Fibroblast of the aortic adventitia (primary cell): Measurements from ENCODE around the gene LIPC. TPM values are rescaled to one million over a fixed set of nuclear protein-coding genes. Genes with fewer than 3 reads are reported as not detected.

ENCODE experiments used
- DNase-seq: peaks from one replicate; pipeline ENCODE4 v3.0.0-alpha.2; 2010; ENCODE audit warnings: low read depth
- H3K4me3 ChIP-seq: 2 replicates; pipeline ENCODE4 v1.5.1; 2011; ENCODE audit warnings: low read depth, mild to moderate bottlenecking, control low read depth, low read length, moderate library complexity
- total RNA-seq: library from RNA; depleted of rRNA; stranded (reverse); fragments of >200 nt; gene quantifications from 2 replicates; pipeline ENCODE4 v1.2.3, GENCODE V29; 2012; ENCODE audit warnings: low replicate concordance
- TF ChIP-seq, protein P1 (sequence below): IDR thresholded peaks from 2 replicates; pipeline ENCODE4 v1.5.1; 2011; ENCODE audit warnings: mild to moderate bottlenecking, low read length, control low read depth, inconsistent platforms; ENCODE audit not compliant: insufficient read depth

LIPC gene
- total RNA-seq, 1 donor: 0.90 TPM

GRCh38 chr15:58448331-58448730 is 16.5 kb downstream of the LIPC start:
- no peak for DNase-seq
- no peak overlapping the region for H3K4me3 ChIP-seq
- TF ChIP-seq, protein P1, sequence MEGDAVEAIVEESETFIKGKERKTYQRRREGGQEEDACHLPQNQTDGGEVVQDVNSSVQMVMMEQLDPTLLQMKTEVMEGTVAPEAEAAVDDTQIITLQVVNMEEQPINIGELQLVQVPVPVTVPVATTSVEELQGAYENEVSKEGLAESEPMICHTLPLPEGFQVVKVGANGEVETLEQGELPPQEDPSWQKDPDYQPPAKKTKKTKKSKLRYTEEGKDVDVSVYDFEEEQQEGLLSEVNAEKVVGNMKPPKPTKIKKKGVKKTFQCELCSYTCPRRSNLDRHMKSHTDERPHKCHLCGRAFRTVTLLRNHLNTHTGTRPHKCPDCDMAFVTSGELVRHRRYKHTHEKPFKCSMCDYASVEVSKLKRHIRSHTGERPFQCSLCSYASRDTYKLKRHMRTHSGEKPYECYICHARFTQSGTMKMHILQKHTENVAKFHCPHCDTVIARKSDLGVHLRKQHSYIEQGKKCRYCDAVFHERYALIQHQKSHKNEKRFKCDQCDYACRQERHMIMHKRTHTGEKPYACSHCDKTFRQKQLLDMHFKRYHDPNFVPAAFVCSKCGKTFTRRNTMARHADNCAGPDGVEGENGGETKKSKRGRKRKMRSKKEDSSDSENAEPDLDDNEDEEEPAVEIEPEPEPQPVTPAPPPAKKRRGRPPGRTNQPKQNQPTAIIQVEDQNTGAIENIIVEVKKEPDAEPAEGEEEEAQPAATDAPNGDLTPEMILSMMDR: no peak

DNA sequence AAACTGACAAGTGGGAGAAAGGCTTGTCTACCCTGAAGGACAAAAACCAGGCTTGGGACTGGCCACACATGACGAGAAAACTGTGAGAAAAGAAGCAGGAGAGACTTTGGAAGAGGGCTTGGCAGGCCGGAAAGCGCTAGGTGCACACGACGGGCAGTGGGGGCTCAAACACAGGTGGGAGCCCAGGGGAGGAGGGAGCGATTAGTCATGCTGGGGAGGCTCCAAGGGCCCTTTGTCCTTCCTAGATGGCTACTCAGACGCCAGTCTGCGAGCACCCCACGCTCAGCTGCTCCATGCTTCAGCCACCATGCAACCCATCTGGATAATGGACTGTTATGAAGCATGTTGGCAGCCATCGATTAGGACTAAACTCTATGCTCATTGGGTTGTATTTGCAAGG is 17.1 kb downstream of the LIPC start:
- TF ChIP-seq, protein P1: no peak
- DNase-seq: no peak
- H3K4me3 ChIP-seq: no peak overlapping the region

DNA sequence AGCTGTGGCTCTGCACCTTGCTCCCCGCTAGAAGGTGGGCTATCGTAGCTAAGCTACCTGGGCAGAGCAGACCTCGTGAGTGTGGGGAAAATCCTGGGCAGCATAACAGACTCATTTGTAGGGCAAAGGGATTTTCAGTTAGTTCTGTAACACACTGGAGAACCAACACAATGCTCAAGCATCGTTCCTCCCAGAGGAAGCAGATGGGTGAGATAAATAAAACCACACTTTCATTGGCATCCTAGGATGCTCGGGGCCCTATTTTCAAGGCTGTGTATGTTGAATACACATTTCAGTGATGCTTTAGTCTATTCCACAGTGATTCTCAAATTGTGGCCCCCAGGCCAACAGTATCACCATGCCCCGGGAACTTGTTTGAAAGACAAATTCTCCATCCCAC is 20.0 kb downstream of the LIPC start:
- no peak for DNase-seq
- TF ChIP-seq, protein P1: no peak
- no peak overlapping the region for H3K4me3 ChIP-seq

- H3K4me3 ChIP-seq: no peak overlapping the region
- TF ChIP-seq, protein P1: no peak
- DNase-seq: no peak
These were observed 21.0 kb downstream of the LIPC start for GRCh38 chr15:58452775-58453174.

GRCh38 chr15:58453931-58454793 is 22.4 kb downstream of the LIPC start:
- DNase-seq: no peak
- no peak overlapping the region for H3K4me3 ChIP-seq
- TF ChIP-seq, protein P1: no peak

GRCh38 chr15:58454950-58455401 is 23.2 kb downstream of the LIPC start:
- H3K4me3 ChIP-seq: no peak overlapping the region
- DNase-seq: peak; percentile 39
- TF ChIP-seq, protein P1: no peak
